SK-N-SH (cell line): ENCODE results near the gene PNCK. TPM values are rescaled to one million over a fixed set of nuclear protein-coding genes. Genes with fewer than 3 reads are reported as not detected.

ENCODE experiments used
- CTCF ChIA-PET: fragments of 300-600, 350-600 bp; formaldehyde crosslinking; extraction: SDS; loops from one replicate; lab custom pipeline; 2021; lab: Yijun Ruan, JAX
- POLR2A ChIA-PET: fragments of 350-600 bp; sonication (Branson Sonifier 250); formaldehyde crosslinking; extraction: SDS; loops from one replicate; lab custom pipeline; 2020; ENCODE audit warnings: antibody characterized with exemption, inconsistent platforms; lab: Yijun Ruan, JAX
- DNase-seq: peaks from one replicate; pipeline ENCODE4 v3.0.0; 2012
- H2AFZ ChIP-seq: fragments of 200-600 bp; sonication (generic); 2 replicates; pipeline ENCODE4 v1.8.1; 2016; ENCODE audit warnings: antibody characterized with exemption, mild to moderate bottlenecking, low read depth
- H3F3A ChIP-seq: fragments of 200-600 bp; sonication (generic); replicated peaks from 2 replicates; pipeline ENCODE3; 2016; ENCODE audit warnings: antibody characterized with exemption, mild to moderate bottlenecking; ENCODE audit not compliant: insufficient read depth
- H3K27ac ChIP-seq, 2 experiments: fragments of 200-500 bp in 1 of 2; fragments of 200-600 bp in 1 of 2; sonication (Bioruptor generic) in 1 of 2; sonication (generic), shearing (Covaris generic) in 1 of 2; 2 replicates each; pipeline versions ENCODE4 v1.5.1 to v1.6.1; 2014 to 2016; ENCODE audit warnings: low read depth in 2 of 2, inconsistent platforms in 1 of 2, low read length in 1 of 2, mild to moderate bottlenecking in 1 of 2, mixed read lengths in 1 of 2
- H3K27me3 ChIP-seq: fragments of 200-600 bp; sonication (generic), shearing (Covaris generic); 2 replicates; pipeline ENCODE4 v1.6.1; 2016; ENCODE audit warnings: mixed run types; ENCODE audit not compliant: insufficient read depth
- H3K36me3 ChIP-seq, 2 experiments: fragments of 200-500 bp in 1 of 2; fragments of 200-600 bp in 1 of 2; sonication (Bioruptor generic) in 1 of 2; sonication (generic) in 1 of 2; replicated peaks in 1 of 2; 2 replicates each; pipeline versions ENCODE3 to v1.5.1; 2014 to 2016; ENCODE audit warnings: low read length in 1 of 2, mild to moderate bottlenecking in 1 of 2; ENCODE audit not compliant: insufficient read depth in 2 of 2, control insufficient read depth in 1 of 2
- H3K4me1 ChIP-seq, 2 experiments: fragments of 200-500 bp in 1 of 2; fragments of 200-600 bp in 1 of 2; sonication (Bioruptor generic) in 1 of 2; sonication (generic), shearing (Covaris generic) in 1 of 2; 2 replicates each; pipeline versions ENCODE4 v1.5.1 to v1.6.1; 2014 to 2016; ENCODE audit warnings: low read depth in 1 of 2, low read length in 1 of 2, mixed run types in 1 of 2; ENCODE audit not compliant: insufficient read depth in 2 of 2, control insufficient read depth in 1 of 2
- H3K4me2 ChIP-seq: fragments of 200-600 bp; sonication (generic), shearing (Covaris generic); 2 replicates; pipeline ENCODE4 v1.6.1; 2017; ENCODE audit warnings: mixed run types
- H3K4me3 ChIP-seq, 2 experiments: fragments of 200-500 bp in 1 of 2; fragments of 200-600 bp in 1 of 2; sonication (Bioruptor generic) in 1 of 2; sonication (generic), shearing (Covaris generic) in 1 of 2; 2 replicates each; pipeline versions ENCODE4 v1.5.1 to v1.8.1; 2014 to 2016; ENCODE audit warnings: low read depth in 2 of 2, inconsistent platforms in 1 of 2, low read length in 1 of 2, mild to moderate bottlenecking in 1 of 2, mixed read lengths in 1 of 2, moderate library complexity in 1 of 2
- H3K79me2 ChIP-seq: fragments of 200-600 bp; sonication (generic); 2 replicates; pipeline ENCODE4 v1.8.1; 2017; ENCODE audit warnings: mild to moderate bottlenecking; ENCODE audit not compliant: insufficient read depth
- H3K9ac ChIP-seq: fragments of 200-600 bp; sonication (generic); 2 replicates; pipeline ENCODE4 v1.6.1; 2017; ENCODE audit warnings: mixed run types
- H3K9me2 ChIP-seq: fragments of 200-600 bp; sonication (generic); 2 replicates; pipeline ENCODE4 v1.6.1; 2017; ENCODE audit warnings: mixed run types
- H3K9me3 ChIP-seq: fragments of 200-600 bp; sonication (generic); 2 replicates; pipeline ENCODE4 v1.6.1; 2017; ENCODE audit warnings: mixed run types, mild to moderate bottlenecking, moderate library complexity
- H4K20me1 ChIP-seq: fragments of 200-600 bp; sonication (generic); 2 replicates; pipeline ENCODE4 v1.6.1; 2017; ENCODE audit warnings: mild to moderate bottlenecking, mixed run types; ENCODE audit not compliant: insufficient read depth
- EP300 ChIP-seq, 2 experiments: IDR thresholded peaks; 2 replicates each; pipeline versions ENCODE4 v1.4.0 to v1.6.1; 2012; ENCODE audit warnings: borderline replicate concordance in 1 of 2, low read depth in 1 of 2, low read length in 1 of 2
- EZH2phosphoT487 ChIP-seq: fragments of 200-600 bp; sonication (generic); IDR thresholded peaks from 2 replicates; pipeline ENCODE4 v1.6.1; 2017; ENCODE audit warnings: low read depth, mixed run types, mild to moderate bottlenecking, antibody characterized with exemption, moderate library complexity, borderline replicate concordance
- FOXJ3 ChIP-seq: sonication (generic); formaldehyde crosslinking; IDR thresholded peaks from 2 replicates; pipeline ENCODE4 v1.5.1; 2020; ENCODE audit warnings: mild to moderate bottlenecking, missing genetic modification reagents
- GABPA ChIP-seq: IDR thresholded peaks from 2 replicates; pipeline ENCODE4 v1.4.0; 2012; ENCODE audit warnings: low read depth, mild to moderate bottlenecking
- GATA2 ChIP-seq: sonication (generic); formaldehyde crosslinking; IDR thresholded peaks from 2 replicates; pipeline ENCODE4 v1.5.0; 2020; ENCODE audit warnings: mild to moderate bottlenecking, missing genetic modification reagents
- MEF2A ChIP-seq: IDR thresholded peaks from 2 replicates; pipeline ENCODE4 v1.4.0; 2012; ENCODE audit warnings: low read depth, borderline replicate concordance
- MXI1 ChIP-seq: IDR thresholded peaks from 2 replicates; pipeline ENCODE4 v1.6.1; 2012; ENCODE audit warnings: mild to moderate bottlenecking, low read depth, low read length, improper control_type of control experiment
- POLR2AphosphoS5 ChIP-seq: IDR thresholded peaks from 2 replicates; pipeline ENCODE4 v1.6.1; 2012; ENCODE audit warnings: low read depth, low read length
- RAD21 ChIP-seq: IDR thresholded peaks from 2 replicates; pipeline ENCODE4 v1.6.1; 2012; ENCODE audit warnings: mild to moderate bottlenecking, low read length
- SIN3A ChIP-seq: IDR thresholded peaks from 2 replicates; pipeline ENCODE4 v1.6.1; 2012; ENCODE audit warnings: low read depth, mild to moderate bottlenecking, low read length, moderate library complexity, borderline replicate concordance
- SMC3 ChIP-seq: IDR thresholded peaks from 2 replicates; pipeline ENCODE4 v1.6.1; 2012; ENCODE audit warnings: low read depth, low read length, improper control_type of control experiment
- TAF1 ChIP-seq: IDR thresholded peaks from 2 replicates; pipeline ENCODE4 v1.6.1; 2012; ENCODE audit warnings: low read depth, mild to moderate bottlenecking, low read length, moderate library complexity, borderline replicate concordance
- TEAD4 ChIP-seq: IDR thresholded peaks from 2 replicates; pipeline ENCODE4 v1.4.0; 2012; ENCODE audit warnings: mild to moderate bottlenecking, borderline replicate concordance; ENCODE audit not compliant: insufficient read depth
- WGBS: methylation state at CpG from one replicate; pipeline ENCODE4 v1.1.6; 2017; ENCODE audit warnings: low lambda C conversion rate; 5-methylcytosine and 5-hydroxymethylcytosine counted together
- polyA plus RNA-seq, 3 experiments: library from polyadenylated mRNA; depleted of rRNA; stranded (reverse); fragments of >200 nt; gene quantifications; 2 replicates each; pipeline ENCODE4 v1.2.3, GENCODE V29; 2012
- TF ChIP-seq, protein P1 (sequence below): IDR thresholded peaks from 2 replicates; pipeline ENCODE4 v1.4.0; 2012; ENCODE audit warnings: low read depth, borderline replicate concordance
- TF ChIP-seq, protein P2 (sequence below): fragments of 150-350 bp; IDR thresholded peaks from 2 replicates; pipeline ENCODE4 v1.6.1; 2016; ENCODE audit warnings: mild to moderate bottlenecking, low read depth, low read length
- TF ChIP-seq, protein P3 (sequence below): IDR thresholded peaks from 2 replicates; pipeline ENCODE4 v1.4.0; 2012; ENCODE audit warnings: low read depth
- TF ChIP-seq, protein P4 (sequence below): IDR thresholded peaks from 2 replicates; pipeline ENCODE4; 2012

PNCK gene
- polyA plus RNA-seq, 1 of the 3 experiments (the other 2 are of a cell fraction): 1.2 TPM

DNA sequence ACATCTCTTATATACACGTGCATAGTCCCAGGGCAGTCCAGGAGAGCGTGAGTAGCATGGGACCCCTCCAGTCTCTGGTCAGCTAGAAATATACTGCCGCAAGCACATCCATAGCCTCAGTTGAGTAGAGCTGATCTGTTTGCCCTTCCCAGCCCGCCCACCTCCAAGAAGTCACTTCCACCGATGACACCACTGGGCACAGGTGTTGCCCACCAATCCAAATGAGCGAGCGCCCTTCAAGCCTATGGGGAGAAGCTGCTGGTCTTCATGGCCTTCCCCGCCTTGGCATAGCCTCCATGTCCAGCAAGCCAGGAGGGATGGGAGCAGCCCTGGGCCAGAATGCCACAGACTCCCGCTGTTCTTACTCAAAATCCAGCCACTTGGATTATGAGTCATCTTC is 16.5 kb downstream of the PNCK start:
- WGBS: 26% methylated on average over 8 of the region's 9 CpGs
- TF ChIP-seq FOXJ3 (CRISPR knock-in tag) (no peak), EZH2phosphoT487 (no peak), GABPA (no peak), TEAD4 (no peak), MEF2A (no peak), SIN3A (no peak), MXI1 (no peak), EP300 (IDR thresholded peaks at IDR 0.05; ENCODE audit: borderline replicate concordance in 1 of 2, low read depth in 1 of 2, low read length in 1 of 2) (no peak), GATA2 (CRISPR knock-in tag) (no peak), TAF1 (no peak), POLR2AphosphoS5 (no peak), RAD21 (no peak)
- TF ChIP-seq, protein P1, sequence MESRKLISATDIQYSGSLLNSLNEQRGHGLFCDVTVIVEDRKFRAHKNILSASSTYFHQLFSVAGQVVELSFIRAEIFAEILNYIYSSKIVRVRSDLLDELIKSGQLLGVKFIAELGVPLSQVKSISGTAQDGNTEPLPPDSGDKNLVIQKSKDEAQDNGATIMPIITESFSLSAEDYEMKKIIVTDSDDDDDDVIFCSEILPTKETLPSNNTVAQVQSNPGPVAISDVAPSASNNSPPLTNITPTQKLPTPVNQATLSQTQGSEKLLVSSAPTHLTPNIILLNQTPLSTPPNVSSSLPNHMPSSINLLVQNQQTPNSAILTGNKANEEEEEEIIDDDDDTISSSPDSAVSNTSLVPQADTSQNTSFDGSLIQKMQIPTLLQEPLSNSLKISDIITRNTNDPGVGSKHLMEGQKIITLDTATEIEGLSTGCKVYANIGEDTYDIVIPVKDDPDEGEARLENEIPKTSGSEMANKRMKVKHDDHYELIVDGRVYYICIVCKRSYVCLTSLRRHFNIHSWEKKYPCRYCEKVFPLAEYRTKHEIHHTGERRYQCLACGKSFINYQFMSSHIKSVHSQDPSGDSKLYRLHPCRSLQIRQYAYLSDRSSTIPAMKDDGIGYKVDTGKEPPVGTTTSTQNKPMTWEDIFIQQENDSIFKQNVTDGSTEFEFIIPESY: no peak
- TF ChIP-seq, protein P2, sequence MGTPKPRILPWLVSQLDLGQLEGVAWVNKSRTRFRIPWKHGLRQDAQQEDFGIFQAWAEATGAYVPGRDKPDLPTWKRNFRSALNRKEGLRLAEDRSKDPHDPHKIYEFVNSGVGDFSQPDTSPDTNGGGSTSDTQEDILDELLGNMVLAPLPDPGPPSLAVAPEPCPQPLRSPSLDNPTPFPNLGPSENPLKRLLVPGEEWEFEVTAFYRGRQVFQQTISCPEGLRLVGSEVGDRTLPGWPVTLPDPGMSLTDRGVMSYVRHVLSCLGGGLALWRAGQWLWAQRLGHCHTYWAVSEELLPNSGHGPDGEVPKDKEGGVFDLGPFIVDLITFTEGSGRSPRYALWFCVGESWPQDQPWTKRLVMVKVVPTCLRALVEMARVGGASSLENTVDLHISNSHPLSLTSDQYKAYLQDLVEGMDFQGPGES: no peak
- Histone ChIP-seq H3F3A (no peaks in the 10 kb centered on the region), H3K9me3 (no peaks in the 10 kb centered on the region), H3K36me3 (no peaks in the 10 kb centered on the region), H3K27ac (no peak overlapping the region), H3K4me2 (no peak overlapping the region), H4K20me1 (no peaks in the 10 kb centered on the region), H3K9ac (no peak overlapping the region), H2AFZ (no peak overlapping the region), H3K9me2 (no peaks in the 10 kb centered on the region), H3K4me1 (no peaks in the 10 kb centered on the region), H3K4me3 (no peak overlapping the region), H3K79me2 (no peaks in the 10 kb centered on the region), H3K27me3 (peaks cover 10% of the 10 kb centered on the region; the same call in 1 of the 2 replicates)
- ChIA-PET CTCF (interaction anchor here (1.3 to 7.9 kb wide), 4 partner anchors 10 to 118 kb away, joined by 7 to 55 read pairs (median 10); no protein-coding TSS in a partner anchor), POLR2A (no interaction called here)
- DNase-seq: no peak

DNA sequence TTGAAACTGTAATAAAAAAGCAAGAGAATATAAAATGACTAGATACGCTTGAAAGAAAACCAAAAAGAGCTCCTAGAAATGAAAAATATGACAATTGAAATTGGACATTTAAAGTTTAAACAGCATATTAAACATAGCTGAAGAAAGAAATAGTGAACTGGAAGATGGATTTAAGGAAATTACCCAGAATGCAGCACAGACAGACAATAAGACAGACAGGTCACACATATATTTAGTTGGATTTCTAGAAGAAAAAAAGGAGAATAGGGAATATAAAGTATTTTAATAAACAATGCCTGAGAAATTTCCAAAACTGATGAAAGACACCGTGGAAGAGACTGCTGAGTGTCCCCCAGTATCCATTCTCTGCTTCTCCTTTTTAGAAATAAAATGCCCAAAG is 20.1 kb downstream of the PNCK start:
- no peak for DNase-seq
- no peaks in the 10 kb centered on the region for H3K9me3 ChIP-seq
- no peaks in the 10 kb centered on the region for H3F3A ChIP-seq
- H4K20me1 ChIP-seq: no peaks in the 10 kb centered on the region
- no peaks in the 10 kb centered on the region for H3K36me3 ChIP-seq
- no peaks in the 10 kb centered on the region for H3K4me1 ChIP-seq
- WGBS: 47% methylated on average over 2 of the region's 2 CpGs
- no peak overlapping the region for H3K9ac ChIP-seq
- no peaks in the 10 kb centered on the region for H3K9me2 ChIP-seq
- H3K27me3 ChIP-seq: peaks cover 7% of the 10 kb centered on the region; the same call in 1 of the 2 replicates
- TF ChIP-seq SMC3 (no peak), TAF1 (no peak)
- TF ChIP-seq, protein P3, sequence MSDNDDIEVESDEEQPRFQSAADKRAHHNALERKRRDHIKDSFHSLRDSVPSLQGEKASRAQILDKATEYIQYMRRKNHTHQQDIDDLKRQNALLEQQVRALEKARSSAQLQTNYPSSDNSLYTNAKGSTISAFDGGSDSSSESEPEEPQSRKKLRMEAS: no peak
- TF ChIP-seq, protein P4, sequence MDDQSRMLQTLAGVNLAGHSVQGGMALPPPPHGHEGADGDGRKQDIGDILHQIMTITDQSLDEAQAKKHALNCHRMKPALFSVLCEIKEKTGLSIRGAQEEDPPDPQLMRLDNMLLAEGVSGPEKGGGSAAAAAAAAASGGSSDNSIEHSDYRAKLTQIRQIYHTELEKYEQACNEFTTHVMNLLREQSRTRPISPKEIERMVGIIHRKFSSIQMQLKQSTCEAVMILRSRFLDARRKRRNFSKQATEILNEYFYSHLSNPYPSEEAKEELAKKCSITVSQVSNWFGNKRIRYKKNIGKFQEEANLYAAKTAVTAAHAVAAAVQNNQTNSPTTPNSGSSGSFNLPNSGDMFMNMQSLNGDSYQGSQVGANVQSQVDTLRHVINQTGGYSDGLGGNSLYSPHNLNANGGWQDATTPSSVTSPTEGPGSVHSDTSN: no peak
- H3K79me2 ChIP-seq: no peaks in the 10 kb centered on the region
- no peak overlapping the region for H3K4me2 ChIP-seq
- no peak overlapping the region for H2AFZ ChIP-seq
- H3K27ac ChIP-seq: no peak overlapping the region
- ChIA-PET POLR2A (no interaction called here), CTCF (interaction anchor here (0.8 to 7.9 kb wide), 3 partner anchors 9 to 13 kb away, joined by 3 to 55 read pairs (median 7); no protein-coding TSS in a partner anchor)
- H3K4me3 ChIP-seq: no peak overlapping the region
